ENCODE results near the gene UNC5B.

Gene UNC5B

DNA sequence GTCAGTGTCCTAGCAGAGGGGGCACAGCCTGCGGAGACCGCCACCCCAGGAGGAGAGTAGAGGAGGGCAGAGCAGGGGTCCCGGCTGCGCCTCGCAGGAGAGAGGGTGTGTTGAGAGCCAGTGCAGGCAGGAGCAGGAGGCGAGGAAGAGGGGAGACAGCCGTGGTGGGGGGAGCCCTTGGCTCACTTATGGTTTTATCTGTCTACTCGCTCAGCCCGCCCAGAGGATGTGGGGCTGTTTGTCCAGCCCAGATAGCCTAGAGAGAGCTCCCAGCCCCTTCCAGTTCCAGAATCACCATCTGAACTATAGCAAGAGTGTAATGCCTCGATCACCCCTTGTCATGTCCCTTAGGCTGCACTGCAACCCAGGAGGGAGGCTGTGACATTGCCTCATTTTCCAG is 133.3 kb downstream of the UNC5B start:
- in situ Hi-C loops (cut with MboI; ENCODE audit: low sequenced_read_pairs), result no loop called here
- Histone ChIP-seq H3K36me3 (replicated peaks) (no peaks in the 10 kb centered on the region), H3K9me3 (no peaks in the 10 kb centered on the region), H3K4me3 (no peak overlapping the region), H3K27me3 (ENCODE audit: low read depth) (no peaks in the 10 kb centered on the region), H3K4me1 (0 out of 2 replicates have a peak, but pooled peaks cover 4% of the 10 kb centered on the region)
- DNase-seq (ENCODE audit: low spot score in 2 of 2), result no peak

DNA sequence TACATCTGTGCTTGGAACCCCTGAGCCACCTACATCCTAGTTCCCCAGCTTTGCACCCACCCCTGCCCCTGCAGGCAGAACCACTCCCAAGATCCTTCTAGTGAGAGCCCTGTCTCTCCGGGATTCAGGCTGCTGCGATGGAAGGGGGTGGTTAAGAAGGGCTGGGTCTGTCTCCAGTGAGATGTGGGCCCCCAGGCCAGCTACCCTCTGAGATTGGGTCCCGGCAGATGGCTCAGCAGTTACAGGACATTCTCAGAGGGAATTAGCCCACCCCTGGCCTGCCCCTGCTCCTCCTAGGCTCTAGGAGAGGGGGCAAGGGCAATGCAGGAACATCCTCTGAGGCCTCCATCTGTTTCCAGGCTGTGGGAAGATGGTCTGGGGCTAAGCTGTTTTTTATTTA is 134.4 kb downstream of the UNC5B start:
- Histone ChIP-seq H3K4me1 (0 out of 2 replicates have a peak, but pooled peaks cover 4% of the 10 kb centered on the region), H3K9me3 (no peaks in the 10 kb centered on the region), H3K36me3 (replicated peaks) (no peaks in the 10 kb centered on the region), H3K27me3 (ENCODE audit: low read depth) (no peaks in the 10 kb centered on the region), H3K4me3 (no peak overlapping the region)
- in situ Hi-C loops (cut with MboI; ENCODE audit: low sequenced_read_pairs), result no loop called here
- no peak for DNase-seq (ENCODE audit: low spot score in 2 of 2)

GRCh38 chr10:71347587-71348395 is 135.4 kb downstream of the UNC5B start:
- in situ Hi-C loops (cut with MboI; ENCODE audit: low sequenced_read_pairs), result no loop called here
- no peaks in the 10 kb centered on the region for H3K36me3 ChIP-seq (replicated peaks)
- no peak for DNase-seq (ENCODE audit: low spot score in 2 of 2)
- H3K4me1 ChIP-seq, result 0 out of 2 replicates have a peak, but pooled peaks cover 4% of the 10 kb centered on the region
- no peaks in the 10 kb centered on the region for H3K9me3 ChIP-seq
- no peaks in the 10 kb centered on the region for H3K27me3 ChIP-seq (ENCODE audit: low read depth)
- H3K4me3 ChIP-seq, result no peak overlapping the region

- Histone ChIP-seq H3K36me3 (replicated peaks) (no peaks in the 10 kb centered on the region), H3K27me3 (ENCODE audit: low read depth) (no peaks in the 10 kb centered on the region), H3K4me3 (no peak overlapping the region), H3K9me3 (no peaks in the 10 kb centered on the region), H3K4me1 (0 out of 2 replicates have a peak, but pooled peaks cover 4% of the 10 kb centered on the region)
- DNase-seq (ENCODE audit: low spot score in 2 of 2), result no peak
- in situ Hi-C loops (cut with MboI; ENCODE audit: low sequenced_read_pairs), result no loop called here
Observed at GRCh38 chr10:71348850-71349249, 136.5 kb downstream of the UNC5B start.

DNA sequence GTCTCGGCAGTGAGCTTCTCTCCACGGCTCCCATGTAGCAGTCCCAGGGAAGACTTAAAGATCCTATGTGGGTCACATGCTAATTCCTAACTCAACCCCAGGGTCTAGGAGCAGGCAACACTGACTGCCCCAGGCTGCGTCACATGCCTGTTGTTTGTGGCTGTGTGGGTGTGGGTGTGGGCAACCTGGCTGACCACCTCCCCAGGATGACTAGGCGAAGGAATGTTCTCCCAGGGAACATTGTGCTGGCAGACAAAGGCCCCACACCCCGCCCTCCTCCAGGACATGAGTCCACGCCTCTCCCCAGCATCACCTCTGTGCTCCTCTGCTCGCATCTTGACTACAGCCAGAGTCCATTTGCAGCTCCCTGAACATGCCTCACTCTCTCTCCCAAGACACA is 137.0 kb downstream of the UNC5B start:
- peak in 1 of 2 experiments; percentile 24 for DNase-seq (ENCODE audit: low spot score in 2 of 2)
- Histone ChIP-seq H3K4me3 (no peak overlapping the region), H3K4me1 (0 out of 2 replicates have a peak, but pooled peaks cover 4% of the 10 kb centered on the region), H3K9me3 (no peaks in the 10 kb centered on the region), H3K36me3 (replicated peaks) (no peaks in the 10 kb centered on the region), H3K27me3 (ENCODE audit: low read depth) (no peaks in the 10 kb centered on the region)
- in situ Hi-C loops (cut with MboI; ENCODE audit: low sequenced_read_pairs), result no loop called here

GRCh38 chr10:71351087-71351486 is 138.7 kb downstream of the UNC5B start:
- H3K36me3 ChIP-seq (replicated peaks), result no peaks in the 10 kb centered on the region
- H3K4me3 ChIP-seq, result no peak overlapping the region
- no peak for DNase-seq (ENCODE audit: low spot score in 2 of 2)
- no peaks in the 10 kb centered on the region for H3K4me1 ChIP-seq
- H3K27me3 ChIP-seq (ENCODE audit: low read depth), result no peaks in the 10 kb centered on the region
- no peaks in the 10 kb centered on the region for H3K9me3 ChIP-seq
- in situ Hi-C loops (cut with MboI; ENCODE audit: low sequenced_read_pairs), result no loop called here

- Histone ChIP-seq H3K36me3 (replicated peaks) (no peaks in the 10 kb centered on the region), H3K9me3 (no peaks in the 10 kb centered on the region), H3K27me3 (ENCODE audit: low read depth) (no peaks in the 10 kb centered on the region), H3K4me1 (no peaks in the 10 kb centered on the region), H3K4me3 (no peak overlapping the region)
- in situ Hi-C loops (cut with MboI; ENCODE audit: low sequenced_read_pairs), result no loop called here
- no peak for DNase-seq (ENCODE audit: low spot score in 2 of 2)
Observed at GRCh38 chr10:71351628-71352319, 139.4 kb downstream of the UNC5B start.

Data from HAP-1 (cell line).